HUDEP-2 (cell line): ENCODE measurements around the gene OR2S2.

ENCODE experiments used
- DNase-seq, 76 experiments: peaks; one replicate each; lab custom pipeline; 2025; ENCODE audit not compliant: unreplicated experiment in 76 of 76; lab: John Stamatoyannopoulos, UW

Gene OR2S2

DNA sequence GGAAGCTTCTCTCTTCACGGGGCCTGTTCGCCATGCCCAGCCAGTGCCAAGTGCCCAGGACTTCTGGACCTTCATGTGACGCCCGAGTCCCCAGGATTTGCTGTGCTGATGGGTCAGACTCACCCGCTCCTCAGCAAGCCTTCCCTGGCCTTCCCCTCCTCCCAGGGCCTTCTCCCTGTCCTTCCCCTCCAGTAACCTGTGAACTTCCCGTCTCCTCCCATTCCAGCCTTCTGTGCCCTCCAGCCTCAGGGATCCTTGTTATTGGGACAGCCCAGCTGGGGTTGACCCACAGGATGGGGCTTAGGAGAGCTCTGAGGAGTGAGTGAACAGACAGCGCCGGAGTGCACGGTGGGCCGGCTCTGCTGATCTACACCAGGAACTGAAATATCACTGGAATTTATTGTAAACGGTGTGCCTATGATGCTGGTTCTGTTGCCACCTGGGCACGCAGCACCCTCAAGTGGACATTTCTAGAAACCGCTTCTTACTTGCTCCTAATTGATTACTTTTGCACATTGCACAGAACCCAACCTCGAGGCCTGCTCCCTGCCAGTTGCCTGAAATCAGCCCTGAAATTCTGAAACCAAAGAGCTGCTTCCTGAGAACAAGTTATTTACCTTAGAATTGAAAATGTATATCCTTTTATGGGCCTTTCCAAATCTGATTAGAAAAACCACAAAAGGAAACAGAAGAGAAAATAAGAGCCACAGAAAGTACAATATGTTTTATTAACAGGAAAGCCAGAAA, 47.2 kb downstream of the OR2S2 start:
- peak in 16 of 76 experiments; percentile 3 to 36 (median 15) for DNase-seq

DNA sequence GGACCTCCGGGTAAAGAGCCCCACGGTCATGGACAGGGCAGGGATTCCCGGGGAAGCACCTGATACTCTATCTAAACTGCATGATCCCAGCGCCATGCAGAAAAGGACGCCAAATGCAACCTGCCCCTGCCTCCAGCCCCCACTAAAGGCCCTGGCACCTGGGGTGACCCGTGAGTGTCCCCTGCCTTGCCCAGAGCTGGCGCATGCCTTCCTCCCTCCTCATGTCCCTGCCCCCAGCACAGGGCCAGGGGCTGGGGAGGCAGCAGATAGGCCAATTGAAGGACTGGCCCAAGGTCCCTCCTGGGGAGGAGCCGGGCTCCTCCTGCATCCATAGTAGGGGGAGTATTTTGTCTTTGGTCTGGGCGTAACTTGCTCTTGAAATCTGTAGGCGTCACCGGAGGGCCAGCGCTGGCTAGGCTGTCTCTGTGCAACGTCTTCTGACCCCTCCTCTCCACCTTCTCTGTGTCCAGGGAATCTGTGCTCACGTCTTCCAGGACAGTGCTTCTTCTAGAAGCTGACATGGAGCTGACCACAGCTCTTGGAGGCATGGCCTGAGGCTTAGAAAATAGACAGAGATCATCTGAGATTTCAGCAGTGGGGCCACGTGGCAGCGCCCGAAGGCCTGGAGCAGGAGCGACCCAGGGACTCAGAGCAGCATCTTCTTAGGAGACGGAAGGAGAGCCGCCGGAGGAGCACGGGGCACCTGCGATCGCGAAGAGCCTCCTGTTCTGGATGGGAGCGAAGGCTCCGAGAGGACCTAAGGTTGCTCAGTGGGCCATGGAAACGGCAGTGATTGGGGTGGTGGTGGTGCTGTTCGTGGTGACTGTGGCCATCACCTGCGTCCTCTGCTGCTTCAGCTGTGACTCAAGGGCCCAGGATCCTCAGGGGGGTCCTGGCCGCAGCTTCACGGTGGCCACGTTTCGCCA, 48.0 kb downstream of the OR2S2 start:
- DNase-seq: no peak

DNA sequence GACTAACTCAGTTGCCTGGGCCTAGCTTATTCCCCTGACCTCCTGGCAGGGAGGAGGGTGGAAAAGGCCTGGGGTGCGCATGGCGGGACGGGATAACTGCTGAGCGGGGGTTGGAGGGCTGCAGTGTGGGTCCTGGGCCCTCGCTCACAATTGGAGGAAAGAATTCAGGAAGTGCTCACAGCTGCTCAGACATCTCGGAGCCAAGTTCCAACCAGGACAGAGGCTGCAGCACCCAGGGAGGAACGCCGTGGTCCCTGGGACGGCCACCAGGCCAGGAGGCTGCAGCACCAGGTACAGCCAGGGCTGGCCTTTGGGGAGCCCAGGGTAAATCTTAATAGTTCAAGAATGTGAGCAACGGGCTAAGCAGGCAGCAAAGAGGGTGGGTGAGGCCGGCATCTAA, 48.7 kb downstream of the OR2S2 start, which contains the start of gene SPAAR:
Gene SPAAR (plus strand): TSS at position 217 of the 400 bp plus-strand sequence. CDS start 974 bp downstream, outside the sequence.
- no peak for DNase-seq

DNA sequence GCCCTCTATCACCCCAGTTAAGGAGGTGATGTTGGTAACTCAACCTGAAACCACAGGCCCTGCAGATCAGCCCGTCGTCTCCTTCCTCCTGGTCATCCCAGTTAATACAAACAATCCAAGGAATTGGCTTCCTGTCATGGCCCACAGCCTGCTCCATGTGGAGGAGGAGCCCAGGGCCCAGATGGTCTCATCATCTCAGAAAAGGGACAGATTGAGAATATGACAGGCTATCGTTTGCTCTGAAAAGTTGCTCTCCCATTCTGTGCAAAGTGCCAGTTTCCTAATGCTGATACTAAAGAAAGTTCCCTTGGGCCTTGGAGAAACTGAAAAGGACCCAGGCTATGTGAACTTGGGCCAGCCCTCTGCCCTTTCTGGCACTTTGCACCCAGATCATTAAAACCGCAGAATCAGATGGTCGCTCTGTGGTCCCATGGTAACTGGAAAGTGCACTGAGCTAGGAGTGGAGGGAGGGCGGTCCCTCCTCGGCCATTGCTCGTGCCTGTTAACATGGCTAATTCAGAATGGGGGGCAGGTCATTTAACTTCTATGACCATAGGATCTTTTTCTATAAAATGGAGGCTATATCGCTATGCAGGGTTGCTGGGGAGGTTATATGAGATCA, 49.3 kb downstream of the OR2S2 start:
- DNase-seq: no peak

DNA sequence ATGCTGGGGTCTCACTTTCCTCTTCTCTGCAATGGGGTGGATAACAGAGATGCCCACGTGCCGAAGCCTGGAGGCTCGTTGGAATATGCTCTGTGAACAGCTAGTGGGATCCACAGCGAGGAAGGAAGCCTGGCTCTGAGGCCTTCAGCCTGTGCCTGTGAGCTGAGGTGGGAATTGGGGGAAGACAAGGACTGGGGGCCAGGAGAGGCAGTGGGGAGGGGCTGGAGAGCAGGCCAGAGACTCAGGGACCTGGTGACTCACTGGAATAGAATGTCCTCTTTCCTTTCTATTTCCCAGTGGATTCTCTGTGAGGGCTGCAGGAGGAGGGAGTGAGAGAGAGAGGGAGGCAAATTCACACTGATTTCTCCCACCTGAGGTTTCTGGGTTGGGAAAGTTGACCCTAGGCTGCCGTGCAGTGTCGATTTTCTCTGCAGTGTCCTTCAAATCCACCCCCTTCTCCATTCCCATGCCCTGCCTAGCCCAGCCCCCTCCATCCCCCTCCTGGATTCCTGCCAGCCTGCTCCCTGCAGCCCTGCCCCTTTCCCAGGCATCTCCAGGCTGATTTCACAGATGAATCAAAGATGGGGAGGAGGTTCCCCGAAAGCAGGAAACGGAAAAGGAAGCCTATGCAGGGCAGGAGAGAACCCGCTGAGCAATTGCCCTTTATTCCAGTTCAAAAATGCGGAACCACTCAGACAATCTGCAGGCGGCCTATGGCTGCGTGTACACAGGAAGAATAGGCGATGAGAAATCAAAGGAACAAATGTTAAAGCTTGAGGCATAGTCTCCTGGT, 50.0 kb downstream of the OR2S2 start:
- DNase-seq: no peak
